H1 (cell line): ENCODE data around the gene PEAK1. TPM values are rescaled to one million over a fixed set of nuclear protein-coding genes. Genes with fewer than 3 reads are reported as not detected.

Experiments used
- CTCF ChIA-PET: fragments of 300-600 bp; sonication (Branson Sonifier 250); formaldehyde crosslinking; loops from one replicate; lab custom pipeline; 2021; ENCODE audit not compliant: partially characterized antibody; lab: Charles Lee
- POLR2A ChIA-PET: fragments of 300-600 bp; sonication (Branson Sonifier 250); formaldehyde crosslinking; loops from one replicate; lab custom pipeline; 2021; ENCODE audit warnings: inconsistent platforms; ENCODE audit not compliant: partially characterized antibody; lab: Charles Lee
- DNase-seq, 2 experiments: peaks; one replicate each; pipeline versions ENCODE4 v3.0.0 to v3.0.0-alpha.2; 2010 to 2022; ENCODE audit warnings: low spot score in 2 of 2, low read depth in 1 of 2, mixed read lengths in 1 of 2
- FAIRE-seq: peaks from 2 replicates; lab custom pipeline; 2011; peaks lifted over from hg19 to GRCh38; lab: Jason Lieb, UNC
- H2AFZ ChIP-seq: 2 replicates; pipeline ENCODE4 v1.8.1; 2012; ENCODE audit warnings: low read length, inconsistent platforms
- H2AK5ac ChIP-seq: 2 replicates; pipeline ENCODE4 v1.6.1; 2013; ENCODE audit warnings: low read depth, low read length
- H2BK120ac ChIP-seq: replicated peaks from 2 replicates; pipeline ENCODE3; 2013; ENCODE audit warnings: low read depth, low read length, inconsistent platforms
- H2BK12ac ChIP-seq: 2 replicates; pipeline ENCODE4 v1.6.1; 2013; ENCODE audit warnings: low read depth, low read length
- H2BK15ac ChIP-seq: 2 replicates; pipeline ENCODE4 v1.6.1; 2013; ENCODE audit warnings: low read length
- H2BK20ac ChIP-seq: 2 replicates; pipeline ENCODE4 v1.6.1; 2013; ENCODE audit warnings: low read length
- H2BK5ac ChIP-seq: 2 replicates; pipeline ENCODE4 v1.6.1; 2013; ENCODE audit warnings: low read depth, low read length
- H3K14ac ChIP-seq: 2 replicates; pipeline ENCODE4 v1.6.1; 2013; ENCODE audit warnings: inconsistent platforms; ENCODE audit not compliant: insufficient read length
- H3K18ac ChIP-seq: 2 replicates; pipeline ENCODE4 v1.6.1; 2013; ENCODE audit warnings: low read length; ENCODE audit errors: extremely low read depth
- H3K23ac ChIP-seq: 2 replicates; pipeline ENCODE4 v1.6.1; 2013; ENCODE audit warnings: inconsistent platforms; ENCODE audit not compliant: insufficient read length
- H3K23me2 ChIP-seq: 2 replicates; pipeline ENCODE4 v1.6.1; 2013; ENCODE audit warnings: low read depth, low read length
- H3K27ac ChIP-seq: 2 replicates; pipeline ENCODE4 v1.6.1; 2011; ENCODE audit warnings: low read depth, low read length, inconsistent platforms
- H3K27me3 ChIP-seq, 4 experiments: replicated peaks in 1 of 4; 1 replicate in 1 of 4; 2 replicates in 3 of 4; pipeline versions ENCODE4 v1.6.1 to v1.8.1; 2011 to 2013; ENCODE audit warnings: low read length in 3 of 4, mild to moderate bottlenecking in 3 of 4, inconsistent platforms in 2 of 4, mixed read lengths in 2 of 4, moderate library complexity in 1 of 4; ENCODE audit not compliant: control insufficient read depth in 3 of 4, insufficient read depth in 3 of 4; ENCODE audit errors: extremely low read depth in 1 of 4
- H3K36me3 ChIP-seq, 4 experiments: 2 replicates each; pipeline versions ENCODE4 v1.6.1 to v1.8.1; 2011 to 2013; ENCODE audit warnings: mild to moderate bottlenecking in 4 of 4, low read length in 3 of 4, moderate library complexity in 2 of 4, control low read depth in 1 of 4, inconsistent platforms in 1 of 4; ENCODE audit not compliant: insufficient read depth in 4 of 4, control insufficient read depth in 2 of 4
- H3K4ac ChIP-seq: replicated peaks from 2 replicates; pipeline ENCODE3; 2013; ENCODE audit warnings: low read length, low read depth, mixed read lengths, inconsistent platforms; ENCODE audit not compliant: insufficient read length
- H3K4me1 ChIP-seq, 4 experiments: replicated peaks in 1 of 4; 1 replicate in 1 of 4; 2 replicates in 3 of 4; pipeline versions ENCODE4 v1.6.1 to v1.8.1; 2011 to 2013; ENCODE audit warnings: low read length in 3 of 4, inconsistent platforms in 2 of 4, mixed read lengths in 1 of 4; ENCODE audit not compliant: insufficient read depth in 4 of 4, control insufficient read depth in 3 of 4
- H3K4me2 ChIP-seq, 2 experiments: 2 replicates each; pipeline versions ENCODE4 v1.6.1 to v1.8.1; 2011 to 2013; ENCODE audit warnings: low read depth in 2 of 2, low read length in 2 of 2, control low read depth in 1 of 2, inconsistent platforms in 1 of 2, mild to moderate bottlenecking in 1 of 2; ENCODE audit not compliant: insufficient read depth in 1 of 2
- H3K4me3 ChIP-seq, 4 experiments: fragments of 200-600, 300-600 bp in 1 of 4; sonication (generic), shearing (Covaris generic), sonication (Bioruptor Twin) in 1 of 4; 2 replicates each; pipeline versions ENCODE4 v1.5.1 to v1.8.1; 2011 to 2016; ENCODE audit warnings: low read length in 4 of 4, low read depth in 3 of 4, control low read depth in 2 of 4, inconsistent platforms in 2 of 4, mild to moderate bottlenecking in 2 of 4, mixed read lengths in 1 of 4, moderate library complexity in 1 of 4; ENCODE audit not compliant: insufficient read depth in 2 of 4; ENCODE audit errors: extremely low read depth in 1 of 4
- H3K56ac ChIP-seq: replicated peaks from 2 replicates; pipeline ENCODE3; 2013; ENCODE audit warnings: low read depth, mild to moderate bottlenecking, mixed read lengths, low read length, inconsistent platforms; ENCODE audit not compliant: insufficient read length
- H3K79me1 ChIP-seq: 2 replicates; pipeline ENCODE4 v1.6.1; 2013; ENCODE audit warnings: low read depth, low read length, control low read depth
- H3K79me2 ChIP-seq, 2 experiments: 2 replicates each; pipeline versions ENCODE4 v1.6.1 to v1.8.1; 2012 to 2013; ENCODE audit warnings: low read length in 2 of 2, mild to moderate bottlenecking in 2 of 2, inconsistent platforms in 1 of 2; ENCODE audit not compliant: insufficient read depth in 2 of 2, control insufficient read depth in 1 of 2
- H3K9ac ChIP-seq, 4 experiments: replicated peaks in 1 of 4; 1 replicate in 1 of 4; 2 replicates in 3 of 4; pipeline versions ENCODE4 v1.6.1 to v1.8.1; 2011 to 2013; ENCODE audit warnings: low read depth in 3 of 4, low read length in 3 of 4, control low read depth in 2 of 4, mild to moderate bottlenecking in 2 of 4, moderate library complexity in 2 of 4, inconsistent platforms in 1 of 4; ENCODE audit errors: extremely low read depth in 1 of 4
- H3K9me3 ChIP-seq, 2 experiments: 2 replicates each; pipeline versions ENCODE4 v1.6.1 to v1.8.1; 2012 to 2013; ENCODE audit warnings: mild to moderate bottlenecking in 2 of 2, moderate library complexity in 2 of 2, control low read depth in 1 of 2, inconsistent platforms in 1 of 2, low read depth in 1 of 2, low read length in 1 of 2, mixed read lengths in 1 of 2; ENCODE audit not compliant: insufficient read depth in 2 of 2
- H4K20me1 ChIP-seq, 2 experiments: replicated peaks in 1 of 2; 2 replicates each; pipeline versions ENCODE3 to v1.8.1; 2011 to 2013; ENCODE audit warnings: inconsistent platforms in 2 of 2, low read length in 2 of 2, mild to moderate bottlenecking in 1 of 2; ENCODE audit not compliant: insufficient read depth in 2 of 2, control insufficient read depth in 1 of 2
- H4K5ac ChIP-seq: 2 replicates; pipeline ENCODE4 v1.6.1; 2013; ENCODE audit warnings: low read length, low read depth, mixed read lengths, inconsistent platforms; ENCODE audit not compliant: insufficient read length
- H4K8ac ChIP-seq: 2 replicates; pipeline ENCODE4 v1.8.0; 2013; ENCODE audit warnings: mild to moderate bottlenecking, moderate library complexity, low read length, inconsistent platforms; ENCODE audit not compliant: insufficient read depth; ENCODE audit errors: extremely low read depth
- H4K91ac ChIP-seq: replicated peaks from 2 replicates; pipeline ENCODE3; 2013; ENCODE audit warnings: low read length, mixed read lengths, inconsistent platforms; ENCODE audit not compliant: insufficient read length
- BACH1 ChIP-seq: IDR thresholded peaks from 2 replicates; pipeline ENCODE4 v1.6.1; 2012; ENCODE audit warnings: low read length, improper control_type of control experiment
- CEBPB ChIP-seq: IDR thresholded peaks from 2 replicates; pipeline ENCODE4 v1.6.1; 2012; ENCODE audit warnings: low read depth, low read length
- CREB1 ChIP-seq: IDR thresholded peaks from 2 replicates; pipeline ENCODE4 v1.6.1; 2012; ENCODE audit warnings: inconsistent platforms
- FOSL1 ChIP-seq: IDR thresholded peaks from 2 replicates; pipeline ENCODE4 v1.6.1; 2011; ENCODE audit warnings: mild to moderate bottlenecking, low read depth, low read length, moderate library complexity; ENCODE audit not compliant: insufficient read depth
- HDAC2 ChIP-seq, 2 experiments: fragments of 300-600 bp in 1 of 2; sonication (generic) in 1 of 2; IDR thresholded peaks; 2 replicates each; pipeline ENCODE4 v1.6.1; 2011 to 2012; ENCODE audit warnings: low read depth in 2 of 2, low read length in 2 of 2, mild to moderate bottlenecking in 2 of 2, moderate library complexity in 2 of 2, borderline replicate concordance in 1 of 2, inconsistent platforms in 1 of 2
- KDM4A ChIP-seq: IDR thresholded peaks from one replicate; pipeline ENCODE4 v1.7.1; 2012; ENCODE audit warnings: low read depth, mild to moderate bottlenecking, moderate library complexity, low read length, inconsistent platforms; ENCODE audit not compliant: severe bottlenecking
- POLR2A ChIP-seq, 2 experiments: IDR thresholded peaks; 1 replicate in 1 of 2; 2 replicates in 1 of 2; pipeline ENCODE4 v1.6.1; 2011; ENCODE audit warnings: low read depth in 2 of 2, low read length in 2 of 2, mild to moderate bottlenecking in 2 of 2; ENCODE audit errors: control extremely low read depth in 1 of 2
- RBBP5 ChIP-seq: IDR thresholded peaks from 2 replicates; pipeline ENCODE4 v1.7.1; 2012; ENCODE audit warnings: low read depth, mild to moderate bottlenecking, inconsistent platforms, low read length, moderate library complexity, borderline replicate concordance
- SP2 ChIP-seq: IDR thresholded peaks from 2 replicates; pipeline ENCODE4 v1.6.1; 2012; ENCODE audit warnings: mild to moderate bottlenecking, low read length, inconsistent platforms
- TAF1 ChIP-seq: IDR thresholded peaks from 2 replicates; pipeline ENCODE4 v1.6.1; 2011; ENCODE audit warnings: mild to moderate bottlenecking, low read depth, low read length
- TBP ChIP-seq: IDR thresholded peaks from 2 replicates; pipeline ENCODE4 v1.6.1; 2011; ENCODE audit warnings: low read depth, low read length, improper control_type of control experiment
- ZNF274 ChIP-seq: IDR thresholded peaks from 2 replicates; pipeline ENCODE4 v1.7.0; 2012; ENCODE audit warnings: low read length, borderline replicate concordance; ENCODE audit errors: extremely low read depth
- WGBS, 2 experiments: shearing (Covaris generic) in 1 of 2; methylation state at CpG; one replicate each; pipeline versions ENCODE4 v1.1.6 to v1.1.7; 2013 to 2015; ENCODE audit warnings: low lambda C conversion rate in 2 of 2, mixed read lengths in 2 of 2, inconsistent platforms in 1 of 2, low coverage in 1 of 2, missing lambda C conversion rate in 1 of 2; ENCODE audit not compliant: insufficient replicate concordance in 2 of 2, insufficient coverage in 1 of 2, insufficient read length in 1 of 2; ENCODE audit errors: extremely low coverage in 1 of 2, missing lambda C conversion rate in 1 of 2; 5-methylcytosine and 5-hydroxymethylcytosine counted together
- polyA plus RNA-seq, 7 experiments: library from polyadenylated mRNA; depleted of rRNA in 3 of 7; stranded (reverse) in 5 of 7; unstranded in 2 of 7; fragments of >200 nt in 5 of 7; fragments of 200-250 nt in 2 of 7; gene quantifications; 1 replicate in 5 of 7; 2 replicates in 1 of 7; 4 replicates in 1 of 7; pipeline versions ENCODE4 v1.2.1 to v1.2.3, GENCODE V29; 2011 to 2013; ENCODE audit warnings: missing spikeins in 2 of 7, mixed read lengths in 2 of 7
- total RNA-seq: library from RNA; stranded (reverse); fragmentation: NEBNext Ultra II Directional; extraction: Animal tissue kit (Norgen Biotek cat#: 25700); gene quantifications from 2 replicates; pipeline ENCODE4 v1.2.1, GENCODE V29; 2021
- TF ChIP-seq, protein P1 (sequence below), 3 experiments: IDR thresholded peaks; 1 replicate in 2 of 3; 2 replicates in 1 of 3; pipeline versions ENCODE4 v1.5.1 to v1.6.1; 2011; ENCODE audit warnings: low read length in 3 of 3, mild to moderate bottlenecking in 3 of 3, inconsistent platforms in 2 of 3, low read depth in 1 of 3, moderate library complexity in 1 of 3; ENCODE audit not compliant: insufficient read depth in 1 of 3; ENCODE audit errors: control extremely low read depth in 1 of 3

Gene PEAK1
- total and polyA plus RNA-seq, 2 of the 8 experiments (the other 6 are each of a cell fraction or from before 2014, with no cell fraction given) = 8.8 to 44.8 TPM

DNA sequence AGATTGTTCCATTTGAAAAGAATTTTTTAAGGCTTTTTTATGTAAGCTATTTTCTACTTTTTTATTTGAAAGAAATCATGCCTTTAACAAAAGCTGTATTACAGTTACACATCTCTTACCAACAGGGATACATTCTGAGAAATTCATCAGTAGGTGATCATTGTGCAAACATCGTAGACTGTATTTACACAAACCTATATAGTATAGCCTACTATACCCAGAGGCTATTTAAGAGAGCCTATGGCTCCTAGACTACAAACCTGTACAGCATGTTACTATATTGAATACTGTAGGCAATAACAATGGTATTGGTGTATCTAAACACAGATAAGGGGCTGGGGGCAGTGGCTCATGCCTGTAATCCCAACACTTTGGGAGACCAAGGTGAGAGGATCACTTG lies 43.1 kb downstream of the PEAK1 start:
- H2AK5ac ChIP-seq = no peak overlapping the region
- H3K4ac ChIP-seq = no peak overlapping the region
- DNase-seq (no peak), FAIRE-seq (no peak)
- no peaks in the 10 kb centered on the region for H3K36me3 ChIP-seq
- no peak overlapping the region for H3K18ac ChIP-seq
- H3K9me3 ChIP-seq = no peaks in the 10 kb centered on the region
- no peaks in the 10 kb centered on the region for H3K79me1 ChIP-seq
- H3K79me2 ChIP-seq = peaks cover 0 to 69% of the 10 kb centered on the region in 2 experiments; a peak in 2 of 4 replicates
- CTCF ChIA-PET = interaction anchor here (0.7 kb wide), 1 partner anchor 63 kb away, joined by 4 read pairs; no protein-coding TSS in a partner anchor
- no peak overlapping the region for H2BK12ac ChIP-seq
- H3K27ac ChIP-seq = no peak overlapping the region
- H4K91ac ChIP-seq = no peak overlapping the region
- H2AFZ ChIP-seq = no peak overlapping the region
- H3K9ac ChIP-seq = no peak overlapping the region
- POLR2A ChIA-PET = no interaction called here
- no peak overlapping the region for H3K4me2 ChIP-seq
- no peak overlapping the region for H2BK15ac ChIP-seq
- H3K4me3 ChIP-seq = no peak overlapping the region
- no peaks in the 10 kb centered on the region for H3K27me3 ChIP-seq
- no peak overlapping the region for H2BK20ac ChIP-seq
- no peak overlapping the region for H3K14ac ChIP-seq
- WGBS, 2 experiments = 92% methylated on average over 1 of the region's 1 CpG; no CpG with 5 or more reads in 1 of the 2 experiments
- H3K23ac ChIP-seq = no peak overlapping the region
- no peak overlapping the region for H3K56ac ChIP-seq
- H3K23me2 ChIP-seq = no peaks in the 10 kb centered on the region
- no peak overlapping the region for H4K5ac ChIP-seq
- H2BK5ac ChIP-seq = no peak overlapping the region
- no peaks in the 10 kb centered on the region for H4K20me1 ChIP-seq
- H2BK120ac ChIP-seq = no peak overlapping the region
- no peak overlapping the region for H4K8ac ChIP-seq
- H3K4me1 ChIP-seq = peaks cover 0 to 3% (median under 1%) of the 10 kb centered on the region in 4 experiments; a peak in 1 of 7 replicates
- TF ChIP-seq HDAC2 (IDR thresholded peaks at IDR 0.05; ENCODE audit: borderline replicate concordance in 1 of 2, low read depth in 2 of 2, low read length in 2 of 2) (no peak), KDM4A (no peak), POLR2A (IDR thresholded peaks at IDR 0.05; ENCODE audit: control extremely low read depth in 1 of 2, low read depth in 2 of 2, low read length in 2 of 2) (no peak), TAF1 (no peak), CREB1 (no peak), CEBPB (no peak), RBBP5 (no peak), BACH1 (no peak), TBP (no peak), SP2 (no peak), ZNF274 (no peak), FOSL1 (no peak)
- TF ChIP-seq, protein P1, sequence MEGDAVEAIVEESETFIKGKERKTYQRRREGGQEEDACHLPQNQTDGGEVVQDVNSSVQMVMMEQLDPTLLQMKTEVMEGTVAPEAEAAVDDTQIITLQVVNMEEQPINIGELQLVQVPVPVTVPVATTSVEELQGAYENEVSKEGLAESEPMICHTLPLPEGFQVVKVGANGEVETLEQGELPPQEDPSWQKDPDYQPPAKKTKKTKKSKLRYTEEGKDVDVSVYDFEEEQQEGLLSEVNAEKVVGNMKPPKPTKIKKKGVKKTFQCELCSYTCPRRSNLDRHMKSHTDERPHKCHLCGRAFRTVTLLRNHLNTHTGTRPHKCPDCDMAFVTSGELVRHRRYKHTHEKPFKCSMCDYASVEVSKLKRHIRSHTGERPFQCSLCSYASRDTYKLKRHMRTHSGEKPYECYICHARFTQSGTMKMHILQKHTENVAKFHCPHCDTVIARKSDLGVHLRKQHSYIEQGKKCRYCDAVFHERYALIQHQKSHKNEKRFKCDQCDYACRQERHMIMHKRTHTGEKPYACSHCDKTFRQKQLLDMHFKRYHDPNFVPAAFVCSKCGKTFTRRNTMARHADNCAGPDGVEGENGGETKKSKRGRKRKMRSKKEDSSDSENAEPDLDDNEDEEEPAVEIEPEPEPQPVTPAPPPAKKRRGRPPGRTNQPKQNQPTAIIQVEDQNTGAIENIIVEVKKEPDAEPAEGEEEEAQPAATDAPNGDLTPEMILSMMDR (IDR thresholded peaks at IDR 0.05; ENCODE audit: control extremely low read depth in 1 of 3, insufficient read depth in 1 of 3, low read depth in 1 of 3, low read length in 3 of 3) = no peak
